GM12891 (cell line): ENCODE data around the gene UBXN11.

Experiments
- POLR2A ChIP-seq: IDR thresholded peaks from 2 replicates; pipeline ENCODE4 v1.6.1; 2011; ENCODE audit warnings: low read depth, low read length, control low read depth
- POLR2AphosphoS5 ChIP-seq: IDR thresholded peaks from 2 replicates; pipeline ENCODE4 v1.6.1; 2011; ENCODE audit warnings: low read depth, low read length, control low read depth
- SPI1 ChIP-seq: IDR thresholded peaks from 2 replicates; pipeline ENCODE4 v1.6.1; 2011; ENCODE audit warnings: low read depth, low read length, control low read depth
- TAF1 ChIP-seq: IDR thresholded peaks from 2 replicates; pipeline ENCODE4 v1.6.1; 2011; ENCODE audit warnings: low read depth, low read length, control low read depth

DNA sequence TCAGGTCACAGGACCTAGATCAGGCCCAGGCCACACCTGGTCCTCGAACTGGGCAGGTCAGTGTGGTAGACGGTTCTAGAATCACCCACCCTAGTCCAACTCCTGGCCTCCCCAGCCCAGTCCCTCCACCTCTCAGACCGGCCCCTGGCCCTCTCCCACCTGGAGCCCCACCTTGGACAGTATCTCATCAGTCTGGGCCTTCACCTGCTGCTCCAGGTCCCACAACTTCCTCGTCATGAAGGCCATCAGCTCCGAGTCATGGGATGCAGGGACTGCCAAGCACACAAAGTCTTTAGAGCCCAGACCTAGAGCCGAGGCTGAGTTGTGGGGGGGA lies 8.7 kb downstream of the UBXN11 start:
- TF ChIP-seq POLR2AphosphoS5 (no peak), TAF1 (no peak), POLR2A (no peak), SPI1 (no peak)
